Transverse colon (tissue), 3 donors: ENCODE data around the gene AFAP1L2.

Experiments
- CTCF ChIP-seq, 5 experiments: fragments of 200-600 bp in 3 of 5; fragments of 450-650 bp in 2 of 5; sonication (generic) in 3 of 5; IDR thresholded peaks; 1 replicate in 2 of 5; 2 replicates in 3 of 5; pipeline ENCODE4 v1.5.1; 2016 to 2017; ENCODE audit warnings: antibody characterized with exemption in 5 of 5, inconsistent platforms in 3 of 5, mild to moderate bottlenecking in 2 of 5, moderate library complexity in 1 of 5
- EP300 ChIP-seq: sonication (generic); formaldehyde crosslinking; IDR thresholded peaks from one replicate; pipeline ENCODE4 v1.6.1; 2017; ENCODE audit warnings: antibody characterized with exemption, low read depth
- POLR2A ChIP-seq: fragments of 450-650 bp; IDR thresholded peaks from one replicate; pipeline ENCODE4 v1.6.1; 2016; ENCODE audit warnings: antibody characterized with exemption, mild to moderate bottlenecking, moderate library complexity

GRCh38 chr10:114291516-114291915 lies 112.8 kb downstream of the AFAP1L2 start:
- TF ChIP-seq CTCF (IDR thresholded peaks at IDR 0.05), result no peak
- no peak for TF ChIP-seq POLR2A
- no peak for TF ChIP-seq EP300
